DND-41 (cell line): ENCODE measurements around the gene YARS1.

ENCODE experiments used
- EZH2 ChIP-seq: IDR thresholded peaks from 3 replicates; pipeline ENCODE4 v1.6.1; 2012; ENCODE audit warnings: borderline replicate concordance, low read depth, mild to moderate bottlenecking, moderate library complexity, low read length, inconsistent platforms; ENCODE audit not compliant: severe bottlenecking
- TF ChIP-seq, protein P1 (sequence below): IDR thresholded peaks from 2 replicates; pipeline ENCODE4 v1.5.1; 2012; ENCODE audit warnings: borderline replicate concordance, low read length, moderate library complexity, mild to moderate bottlenecking; ENCODE audit not compliant: poor library complexity, severe bottlenecking; ENCODE audit errors: extremely low read depth

GRCh38 chr1:32797456-32797855 is 19.7 kb downstream of the YARS1 start:
- TF ChIP-seq, protein P1, sequence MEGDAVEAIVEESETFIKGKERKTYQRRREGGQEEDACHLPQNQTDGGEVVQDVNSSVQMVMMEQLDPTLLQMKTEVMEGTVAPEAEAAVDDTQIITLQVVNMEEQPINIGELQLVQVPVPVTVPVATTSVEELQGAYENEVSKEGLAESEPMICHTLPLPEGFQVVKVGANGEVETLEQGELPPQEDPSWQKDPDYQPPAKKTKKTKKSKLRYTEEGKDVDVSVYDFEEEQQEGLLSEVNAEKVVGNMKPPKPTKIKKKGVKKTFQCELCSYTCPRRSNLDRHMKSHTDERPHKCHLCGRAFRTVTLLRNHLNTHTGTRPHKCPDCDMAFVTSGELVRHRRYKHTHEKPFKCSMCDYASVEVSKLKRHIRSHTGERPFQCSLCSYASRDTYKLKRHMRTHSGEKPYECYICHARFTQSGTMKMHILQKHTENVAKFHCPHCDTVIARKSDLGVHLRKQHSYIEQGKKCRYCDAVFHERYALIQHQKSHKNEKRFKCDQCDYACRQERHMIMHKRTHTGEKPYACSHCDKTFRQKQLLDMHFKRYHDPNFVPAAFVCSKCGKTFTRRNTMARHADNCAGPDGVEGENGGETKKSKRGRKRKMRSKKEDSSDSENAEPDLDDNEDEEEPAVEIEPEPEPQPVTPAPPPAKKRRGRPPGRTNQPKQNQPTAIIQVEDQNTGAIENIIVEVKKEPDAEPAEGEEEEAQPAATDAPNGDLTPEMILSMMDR: no peak
- no peak for TF ChIP-seq EZH2
